Lung (tissue), 12 donors: Measurements from ENCODE around the gene GALNT10. TPM values are rescaled to one million over a fixed set of nuclear protein-coding genes. Genes with fewer than 3 reads are reported as not detected.

Experiments
- ATAC-seq: fragments of 200-7000 bp; cut with Tn5 transposase; one replicate; pipeline ENCODE4 v1.9.1; 2020; ENCODE audit warnings: moderate number of reproducible peaks; ENCODE audit not compliant: insufficient read depth, low FRiP score
- DNase-seq, 3 donors: peaks; one replicate each; pipeline ENCODE4 v3.0.0-alpha.2; 2013 to 2017
- H3K27ac ChIP-seq, 2 donors: one replicate each; pipeline ENCODE4 v1.5.1; 2013; ENCODE audit warnings: mild to moderate bottlenecking in 2 of 2, moderate library complexity in 2 of 2, control low read depth in 1 of 2, inconsistent platforms in 1 of 2, low read depth in 1 of 2, low read length in 1 of 2
- H3K27me3 ChIP-seq, 3 donors: one replicate each; pipeline ENCODE4 v1.5.1; 2013; ENCODE audit warnings: low read length in 2 of 3; ENCODE audit not compliant: control insufficient read depth in 3 of 3, insufficient read depth in 3 of 3
- H3K36me3 ChIP-seq, 4 donors: one replicate each; pipeline ENCODE4 v1.5.1; 2013; ENCODE audit warnings: low read length in 4 of 4, mild to moderate bottlenecking in 1 of 4, moderate library complexity in 1 of 4; ENCODE audit not compliant: control insufficient read depth in 4 of 4, insufficient read depth in 4 of 4
- H3K4me1 ChIP-seq, 5 donors: one replicate each; pipeline ENCODE4 v1.5.1; 2013; ENCODE audit warnings: low read length in 5 of 5, mild to moderate bottlenecking in 2 of 5, moderate library complexity in 1 of 5; ENCODE audit not compliant: control insufficient read depth in 5 of 5, insufficient read depth in 5 of 5
- H3K4me3 ChIP-seq: one replicate; pipeline ENCODE4 v1.5.1; 2013; ENCODE audit warnings: mild to moderate bottlenecking, control low read depth, moderate library complexity
- H3K9ac ChIP-seq, 2 donors: one replicate each; pipeline ENCODE4 v1.5.1; 2013; ENCODE audit warnings: low read length in 2 of 2, control low read depth in 1 of 2; ENCODE audit not compliant: insufficient read depth in 1 of 2
- H3K9me3 ChIP-seq, 4 donors: one replicate each; pipeline ENCODE4 v1.5.1; 2013; ENCODE audit warnings: low read length in 3 of 4, mild to moderate bottlenecking in 1 of 4, moderate library complexity in 1 of 4; ENCODE audit not compliant: control insufficient read depth in 4 of 4, insufficient read depth in 3 of 4
- CTCF ChIP-seq: IDR thresholded peaks from 2 replicates; pipeline ENCODE4 v1.5.1; 2012; ENCODE audit warnings: mild to moderate bottlenecking; ENCODE audit errors: control extremely low read depth, extremely low read depth
- WGBS, 2 donors: extraction: QIAGEN DNeasy Blood & Tissue Kit; methylation state at CpG; one replicate each; pipeline ENCODE4 v1.1.7; 2013; 5-methylcytosine and 5-hydroxymethylcytosine counted together
- polyA plus RNA-seq, 2 donors: library from polyadenylated mRNA; stranded (reverse); fragments of 200-250 nt; gene quantifications; one replicate each; pipeline ENCODE4 v1.2.1, GENCODE V29; 2013
- total RNA-seq, 2 donors: library from RNA; depleted of rRNA in 1 of 2; stranded (reverse); fragments of >200 nt in 1 of 2; gene quantifications; one replicate each; pipeline ENCODE4 v1.2.1, GENCODE V29; 2014 to 2021
- donor health status: control.
- donor health status: control.
- donor health status: Bipolar disorder and iron deficiency.
- donor health status: healthy.
- donor health status: DM: yes; HTN: yes; CAD: no.

GALNT10 gene
- total and polyA plus RNA-seq, 4 donors, result 9.0 to 70.2 (median 22.0) TPM

- H3K4me3 ChIP-seq, result no peak overlapping the region
- no peak overlapping the region for H3K9ac ChIP-seq
- WGBS, 2 donors, result 70 to 73% methylated on average over 4 of the region's 4 CpGs
- no peak overlapping the region for H3K27ac ChIP-seq
- no peak for TF ChIP-seq CTCF
- no peaks in the 10 kb centered on the region for H3K27me3 ChIP-seq
- ATAC-seq (no peak), DNase-seq (peak in 2 of 3 donors; percentile 11 to 47)
- peaks cover 0 to 2% (median 0%) of the 10 kb centered on the region in 5 donors for H3K4me1 ChIP-seq
- no peaks in the 10 kb centered on the region for H3K9me3 ChIP-seq
- H3K36me3 ChIP-seq, result peaks cover 0 to 2% (median 0%) of the 10 kb centered on the region in 4 donors
Observed at GRCh38 chr5:154356020-154356655, 165.6 kb downstream of the GALNT10 start.

GRCh38 chr5:154356958-154357357, 166.4 kb downstream of the GALNT10 start:
- no peak for TF ChIP-seq CTCF
- ATAC-seq (no peak), DNase-seq (no peak)
- peaks cover 0 to 4% (median 0%) of the 10 kb centered on the region in 4 donors for H3K36me3 ChIP-seq
- no peak overlapping the region for H3K4me3 ChIP-seq
- H3K9me3 ChIP-seq, result no peaks in the 10 kb centered on the region
- peaks cover 0 to 2% (median 0%) of the 10 kb centered on the region in 5 donors for H3K4me1 ChIP-seq
- no peak overlapping the region for H3K27ac ChIP-seq
- no peaks in the 10 kb centered on the region for H3K27me3 ChIP-seq
- no peak overlapping the region for H3K9ac ChIP-seq
- 80 to 93% methylated on average over 3 of the region's 3 CpGs for WGBS, 2 donors

- ATAC-seq, result no peak
Observed at GRCh38 chr5:154358516-154359220, 168.1 kb downstream of the GALNT10 start.

More at GRCh38 chr5:154358516-154359220, 168.1 kb downstream of the GALNT10 start:
- H3K9me3 ChIP-seq, result no peaks in the 10 kb centered on the region
- DNase-seq, result no peak
- TF ChIP-seq CTCF, result no peak
- no peak overlapping the region for H3K27ac ChIP-seq
- H3K27me3 ChIP-seq, result no peaks in the 10 kb centered on the region
- no peak overlapping the region for H3K9ac ChIP-seq
- no peak overlapping the region for H3K4me3 ChIP-seq
- peaks cover 0 to 3% (median 0%) of the 10 kb centered on the region in 4 donors for H3K36me3 ChIP-seq
- peaks cover 0 to 2% (median 0%) of the 10 kb centered on the region in 5 donors for H3K4me1 ChIP-seq
- 81 to 88% methylated on average over 11 of the region's 11 CpGs for WGBS, 2 donors
